ENCODE data around the gene IFI30. TPM values are rescaled to one million over a fixed set of nuclear protein-coding genes. Genes with fewer than 3 reads are reported as not detected.

IFI30 gene
- total RNA-seq, 1 experiment from 2014 or later, result 23.6 TPM

- no peaks in the 10 kb centered on the region for H3K9me3 ChIP-seq (ENCODE audit: control insufficient read depth, low read depth, low read length)
- peak overlapping the region; percentile 76 for H3K9ac ChIP-seq (ENCODE audit: extremely low read depth, insufficient read length, low read length)
Observed at GRCh38 chr19:18223860-18224524, 50.4 kb downstream of the IFI30 start.

More at GRCh38 chr19:18223860-18224524, 50.4 kb downstream of the IFI30 start:
- no peak overlapping the region for H4K5ac ChIP-seq (ENCODE audit: insufficient read length, low read depth, low read length)
- no peak overlapping the region for H2BK20ac ChIP-seq (ENCODE audit: low read depth, low read length, poor library complexity, severe bottlenecking)
- peak overlapping the region; percentile 71 for H3K4me2 ChIP-seq (ENCODE audit: insufficient read depth, insufficient read length, low read length)
- peak overlapping the region; percentile 86 for H3K18ac ChIP-seq (ENCODE audit: insufficient read length, low read depth, low read length)
- H3K4ac ChIP-seq (ENCODE audit: low read depth, low read length), result no peak overlapping the region
- Mint-ChIP-seq H3K4me1 (peaks cover 28 to 39% of the 10 kb centered on the region in 2 experiments), H3K27me3 (ENCODE audit: low read depth) (peaks cover 34% of the 10 kb centered on the region), H3K27ac (peak overlapping the region; percentile 96 to 99 (median 97)), H3K36me3 (ENCODE audit: insufficient read depth in 1 of 3, low read depth in 3 of 3) (no peaks in the 10 kb centered on the region; a peak in 1 of 7 replicates), H3K9me3 (peaks cover 0 to 2% of the 10 kb centered on the region in 2 experiments; a peak in 1 of 5 replicates), H3K4me3 (peak overlapping the region; percentile 78 to 97)
- no peak overlapping the region for H2AFZ ChIP-seq (ENCODE audit: low read length)
- H3K23ac ChIP-seq (ENCODE audit: insufficient read length, low read depth, low read length), result no peak overlapping the region
- TF ChIP-seq CTCF (conservative IDR thresholded peaks at IDR 0.05), result no peak
- H2BK5ac ChIP-seq (ENCODE audit: insufficient read length, low read length), result no peak overlapping the region
- H3K23me2 ChIP-seq (ENCODE audit: insufficient read length, low read depth, low read length, poor library complexity, severe bottlenecking), result peaks cover 4% of the 10 kb centered on the region
- no peaks in the 10 kb centered on the region for H3K79me1 ChIP-seq (ENCODE audit: insufficient read depth, low read depth, low read length, poor library complexity, severe bottlenecking)
- H3K27ac ChIP-seq (ENCODE audit: insufficient read length, low read depth, low read length), result peak overlapping the region; percentile 6
- no peak overlapping the region for H2BK120ac ChIP-seq (ENCODE audit: low read depth, low read length, poor library complexity, severe bottlenecking)
- no peak overlapping the region for H4K8ac ChIP-seq (replicated peaks; ENCODE audit: insufficient read length, low read depth, low read length)
- no peak overlapping the region for H2BK12ac ChIP-seq (ENCODE audit: insufficient read length, low read depth, low read length)
- no peak overlapping the region for H2AK5ac ChIP-seq (ENCODE audit: insufficient read length, low read length)
- H3K27me3 ChIP-seq (ENCODE audit: insufficient read depth, low read length), result peaks cover 2% of the 10 kb centered on the region; the same call in 1 of the 2 replicates
- no peak overlapping the region for H2BK15ac ChIP-seq (ENCODE audit: low read depth, low read length)
- H3K79me2 ChIP-seq (ENCODE audit: insufficient read depth, low read length), result no peaks in the 10 kb centered on the region
- H3T11ph ChIP-seq (ENCODE audit: low read length), result no peak overlapping the region
- WGBS (ENCODE audit: extremely low coverage, insufficient read length, low lambda C conversion rate), result no CpG with 5 or more reads among the region's 39 CpGs
- no peak overlapping the region for H4K91ac ChIP-seq (ENCODE audit: insufficient read length, low read depth, low read length)
- H3K14ac ChIP-seq (ENCODE audit: insufficient read depth, low read length), result peak overlapping the region; percentile 68; the same call in 1 of the 2 replicates
- peak; percentile 96 for DNase-seq
- no peaks in the 10 kb centered on the region for H4K20me1 ChIP-seq (ENCODE audit: control insufficient read depth, insufficient read depth, insufficient read length)
- no peaks in the 10 kb centered on the region; the same call in 1 of the 2 replicates for H3K4me1 ChIP-seq (ENCODE audit: insufficient read depth, low read length)
- no peak overlapping the region for H3K56ac ChIP-seq (ENCODE audit: insufficient read length, low read depth, low read length)
